Trophoblast cell (in vitro differentiated cells and primary cell): ENCODE results near the gene PUS1.
A peak's percentile ranks its signal among the peaks of the same experiment; 100 is the strongest.

ENCODE experiments used
- DNase-seq, 2 donors: peaks; one replicate each; pipeline ENCODE4 v3.0.0-alpha.2; 2016
- H2AFZ ChIP-seq: 2 replicates; pipeline ENCODE4 v1.6.1; 2013; ENCODE audit warnings: low read length, moderate library complexity, mild to moderate bottlenecking; ENCODE audit not compliant: insufficient read depth, poor library complexity
- H2AK5ac ChIP-seq: 2 replicates; pipeline ENCODE4 v1.6.1; 2013; ENCODE audit warnings: mild to moderate bottlenecking, low read length
- H2BK120ac ChIP-seq: 2 replicates; pipeline ENCODE4 v1.6.1; 2013; ENCODE audit warnings: low read length, mild to moderate bottlenecking, moderate library complexity; ENCODE audit not compliant: insufficient read depth, poor library complexity
- H2BK12ac ChIP-seq: 2 replicates; pipeline ENCODE4 v1.6.1; 2013; ENCODE audit warnings: mild to moderate bottlenecking, low read length, moderate library complexity
- H2BK5ac ChIP-seq: 2 replicates; pipeline ENCODE4 v1.6.1; 2013; ENCODE audit warnings: low read length, low read depth, moderate library complexity, mild to moderate bottlenecking; ENCODE audit not compliant: poor library complexity
- H3K14ac ChIP-seq: 2 replicates; pipeline ENCODE4 v1.6.1; 2013; ENCODE audit warnings: mild to moderate bottlenecking, low read length
- H3K18ac ChIP-seq: 2 replicates; pipeline ENCODE4 v1.6.1; 2013; ENCODE audit warnings: mild to moderate bottlenecking, low read length
- H3K23ac ChIP-seq: 2 replicates; pipeline ENCODE4 v1.6.1; 2013; ENCODE audit warnings: low read length
- H3K27ac ChIP-seq: 2 replicates; pipeline ENCODE4 v1.5.1; 2013; ENCODE audit warnings: low read depth, mild to moderate bottlenecking, inconsistent platforms, low read length, moderate library complexity
- H3K27me3 ChIP-seq: 2 replicates; pipeline ENCODE4 v1.6.1; 2013; ENCODE audit warnings: inconsistent platforms, mild to moderate bottlenecking, low read length, moderate library complexity; ENCODE audit not compliant: insufficient read depth
- H3K36me3 ChIP-seq, 2 experiments: 1 replicate in 1 of 2; 2 replicates in 1 of 2; pipeline ENCODE4 v1.6.1; 2013; ENCODE audit warnings: low read length in 2 of 2, mild to moderate bottlenecking in 2 of 2, moderate library complexity in 1 of 2; ENCODE audit not compliant: insufficient read depth in 2 of 2, control insufficient read depth in 1 of 2
- H3K4ac ChIP-seq: 2 replicates; pipeline ENCODE4 v1.6.1; 2013; ENCODE audit warnings: low read depth, mild to moderate bottlenecking, low read length, moderate library complexity
- H3K4me1 ChIP-seq, 2 experiments: 1 replicate in 1 of 2; 2 replicates in 1 of 2; pipeline ENCODE4 v1.6.1; 2013; ENCODE audit warnings: low read length in 2 of 2, mild to moderate bottlenecking in 2 of 2, moderate library complexity in 1 of 2; ENCODE audit not compliant: insufficient read depth in 2 of 2, control insufficient read depth in 1 of 2
- H3K4me2 ChIP-seq: 2 replicates; pipeline ENCODE4 v1.6.1; 2013; ENCODE audit warnings: inconsistent platforms, mild to moderate bottlenecking, low read length, moderate library complexity
- H3K4me3 ChIP-seq: 2 replicates; pipeline ENCODE4 v1.5.1; 2013; ENCODE audit warnings: mild to moderate bottlenecking, low read depth, low read length, inconsistent platforms
- H3K79me1 ChIP-seq: one replicate; pipeline ENCODE4 v1.6.1; 2013; ENCODE audit warnings: low read length
- H3K79me2 ChIP-seq: 2 replicates; pipeline ENCODE4 v1.6.1; 2013; ENCODE audit warnings: low read length, mild to moderate bottlenecking; ENCODE audit not compliant: control insufficient read depth, insufficient read depth, poor library complexity
- H3K9ac ChIP-seq: 2 replicates; pipeline ENCODE4 v1.6.1; 2013; ENCODE audit warnings: mild to moderate bottlenecking, low read length
- H3K9me3 ChIP-seq: 2 replicates; pipeline ENCODE4 v1.6.1; 2013; ENCODE audit warnings: low read depth, mild to moderate bottlenecking, control low read depth, inconsistent platforms, low read length; ENCODE audit not compliant: insufficient read depth
- H4K12ac ChIP-seq: 2 replicates; pipeline ENCODE4 v1.6.1; 2013; ENCODE audit warnings: low read depth, mild to moderate bottlenecking, low read length, moderate library complexity
- H4K8ac ChIP-seq: 2 replicates; pipeline ENCODE4 v1.6.1; 2013; ENCODE audit warnings: low read depth, mild to moderate bottlenecking, low read length, moderate library complexity
- H4K91ac ChIP-seq: one replicate; pipeline ENCODE4 v1.6.1; 2013; ENCODE audit warnings: low read depth, mild to moderate bottlenecking, low read length, moderate library complexity
- WGBS: extraction: QIAGEN DNeasy Blood & Tissue Kit; methylation state at CpG from one replicate; pipeline ENCODE4 v1.1.7; 2013; ENCODE audit warnings: missing lambda C conversion rate; ENCODE audit not compliant: insufficient read length, insufficient coverage; ENCODE audit errors: extremely low coverage; 5-methylcytosine and 5-hydroxymethylcytosine counted together

The PUS1 gene

GRCh38 chr12:131904346-131904745 lies 24.7 kb upstream of the PUS1 start:
- Histone ChIP-seq H4K12ac (no peak overlapping the region), H2AK5ac (no peak overlapping the region), H3K79me1 (peaks cover 2% of the 10 kb centered on the region), H3K9me3 (no peaks in the 10 kb centered on the region), H4K8ac (no peak overlapping the region), H3K9ac (no peak overlapping the region), H3K14ac (no peak overlapping the region), H3K23ac (no peak overlapping the region), H2BK12ac (no peak overlapping the region), H3K4ac (peak overlapping the region; percentile 6), H2BK120ac (no peak overlapping the region), H3K36me3 (peaks cover 57 to 61% of the 10 kb centered on the region in 2 experiments), H3K27ac (no peak overlapping the region), H3K4me3 (no peak overlapping the region), H3K27me3 (no peaks in the 10 kb centered on the region), H3K4me2 (no peak overlapping the region), H3K79me2 (peaks cover 13% of the 10 kb centered on the region), H2AFZ (no peak overlapping the region), H4K91ac (no peak overlapping the region), H2BK5ac (no peak overlapping the region), H3K18ac (no peak overlapping the region), H3K4me1 (peaks cover 5 to 6% of the 10 kb centered on the region in 2 experiments)
- no CpG with 5 or more reads among the region's 5 CpGs for WGBS
- DNase-seq, result no peak

- H3K4ac ChIP-seq, result peak overlapping the region; percentile 9
- H3K79me2 ChIP-seq, result peaks cover 11% of the 10 kb centered on the region
- H3K27ac ChIP-seq, result no peak overlapping the region
- no peak overlapping the region for H2BK5ac ChIP-seq
- no peak overlapping the region for H3K14ac ChIP-seq
- no peak overlapping the region for H3K9ac ChIP-seq
- H2BK12ac ChIP-seq, result no peak overlapping the region
- H3K18ac ChIP-seq, result no peak overlapping the region
- no peak overlapping the region for H4K12ac ChIP-seq
- DNase-seq, result no peak
- H4K8ac ChIP-seq, result no peak overlapping the region
- no peak overlapping the region for H3K4me2 ChIP-seq
- peaks cover 5 to 6% of the 10 kb centered on the region in 2 experiments for H3K4me1 ChIP-seq
- H4K91ac ChIP-seq, result no peak overlapping the region
- peaks cover 65 to 66% of the 10 kb centered on the region in 2 experiments for H3K36me3 ChIP-seq
- H3K27me3 ChIP-seq, result no peaks in the 10 kb centered on the region
- no peak overlapping the region for H3K23ac ChIP-seq
- no peaks in the 10 kb centered on the region for H3K79me1 ChIP-seq
- H3K9me3 ChIP-seq, result no peaks in the 10 kb centered on the region
- no peak overlapping the region for H2AFZ ChIP-seq
- no CpG with 5 or more reads among the region's 13 CpGs for WGBS
- H3K4me3 ChIP-seq, result no peak overlapping the region
- H2AK5ac ChIP-seq, result no peak overlapping the region
- H2BK120ac ChIP-seq, result no peak overlapping the region
Measured at GRCh38 chr12:131905081-131905629, 23.9 kb upstream of the PUS1 start.

- Histone ChIP-seq H3K79me1 (no peaks in the 10 kb centered on the region), H3K4me2 (no peak overlapping the region), H3K9me3 (no peaks in the 10 kb centered on the region), H2BK5ac (no peak overlapping the region), H3K14ac (no peak overlapping the region), H3K4me3 (no peak overlapping the region), H2BK120ac (no peak overlapping the region), H4K8ac (no peak overlapping the region), H3K27ac (no peak overlapping the region), H3K4me1 (peaks cover under 1% of the 10 kb centered on the region in 2 experiments), H2BK12ac (no peak overlapping the region), H3K36me3 (peaks cover 68 to 70% of the 10 kb centered on the region in 2 experiments), H3K27me3 (no peaks in the 10 kb centered on the region), H4K91ac (no peak overlapping the region), H3K23ac (no peak overlapping the region), H4K12ac (no peak overlapping the region), H3K9ac (no peak overlapping the region), H3K18ac (no peak overlapping the region), H3K4ac (no peak overlapping the region), H2AK5ac (no peak overlapping the region), H3K79me2 (peaks cover 11% of the 10 kb centered on the region), H2AFZ (no peak overlapping the region)
- DNase-seq, result no peak
- no CpG with 5 or more reads among the region's 15 CpGs for WGBS
Measured at GRCh38 chr12:131905630-131906091, 23.4 kb upstream of the PUS1 start.

GRCh38 chr12:131907379-131908091 lies 21.5 kb upstream of the PUS1 start:
- no peak overlapping the region for H3K4me3 ChIP-seq
- no peaks in the 10 kb centered on the region for H3K79me1 ChIP-seq
- H2BK12ac ChIP-seq, result no peak overlapping the region
- H4K12ac ChIP-seq, result no peak overlapping the region
- no peak overlapping the region for H2BK5ac ChIP-seq
- H3K23ac ChIP-seq, result no peak overlapping the region
- H2AK5ac ChIP-seq, result no peak overlapping the region
- no peak overlapping the region for H3K18ac ChIP-seq
- H3K9me3 ChIP-seq, result peaks cover 3% of the 10 kb centered on the region
- no peak for DNase-seq
- H3K14ac ChIP-seq, result no peak overlapping the region
- H4K91ac ChIP-seq, result no peak overlapping the region
- H2BK120ac ChIP-seq, result no peak overlapping the region
- no peaks in the 10 kb centered on the region for H3K4me1 ChIP-seq
- peaks cover 77 to 79% of the 10 kb centered on the region in 2 experiments for H3K36me3 ChIP-seq
- no peak overlapping the region for H3K27ac ChIP-seq
- H4K8ac ChIP-seq, result no peak overlapping the region
- H3K27me3 ChIP-seq, result no peaks in the 10 kb centered on the region
- H3K4ac ChIP-seq, result no peak overlapping the region
- peaks cover 2% of the 10 kb centered on the region for H3K79me2 ChIP-seq
- no peak overlapping the region for H3K4me2 ChIP-seq
- no CpG with 5 or more reads among the region's 31 CpGs for WGBS
- no peak overlapping the region for H3K9ac ChIP-seq
- H2AFZ ChIP-seq, result no peak overlapping the region
